Ammon's horn (tissue), 1 donor: Measurements from ENCODE around the gene PBX4.

Experiments
- DNase-seq: peaks from one replicate; pipeline ENCODE4 v3.0.0-alpha.2; 2016; ENCODE audit warnings: low spot score

Gene PBX4

GRCh38 chr19:19525611-19526380, 92.7 kb downstream of the PBX4 start:
- no peak for DNase-seq

GRCh38 chr19:19524053-19524452, 94.4 kb downstream of the PBX4 start:
- DNase-seq = no peak

GRCh38 chr19:19523177-19523576, 95.3 kb downstream of the PBX4 start:
- DNase-seq = no peak

- DNase-seq = no peak
Observed at GRCh38 chr19:19520989-19521388, 97.5 kb downstream of the PBX4 start.

GRCh38 chr19:19517235-19517619, 101.3 kb downstream of the PBX4 start:
- DNase-seq = no peak

GRCh38 chr19:19515642-19516519, 102.6 kb downstream of the PBX4 start, which contains the start of gene NDUFA13:
Gene NDUFA13 (plus strand): TSS chr19:19516225. CDS start chr19:19516239, 14 bp downstream.
- peak; percentile 93 for DNase-seq

- no peak for DNase-seq
Observed at GRCh38 chr19:19514881-19515641, 103.4 kb downstream of the PBX4 start, which contains the start of gene TSSK6. Gene TSSK6 (minus strand): TSS chr19:19515548. CDS start chr19:19515427, 121 bp downstream.

- no peak for DNase-seq
Observed at GRCh38 chr19:19514215-19514657, 104.3 kb downstream of the PBX4 start.

- no peak for DNase-seq
Observed at GRCh38 chr19:19513682-19514081, 104.8 kb downstream of the PBX4 start.
